ENCODE measurements around the gene SPDEF.

Gene SPDEF

GRCh38 chr6:34526241-34526972 is 29.7 kb downstream of the SPDEF start:
- DNase-seq: no peak

DNA sequence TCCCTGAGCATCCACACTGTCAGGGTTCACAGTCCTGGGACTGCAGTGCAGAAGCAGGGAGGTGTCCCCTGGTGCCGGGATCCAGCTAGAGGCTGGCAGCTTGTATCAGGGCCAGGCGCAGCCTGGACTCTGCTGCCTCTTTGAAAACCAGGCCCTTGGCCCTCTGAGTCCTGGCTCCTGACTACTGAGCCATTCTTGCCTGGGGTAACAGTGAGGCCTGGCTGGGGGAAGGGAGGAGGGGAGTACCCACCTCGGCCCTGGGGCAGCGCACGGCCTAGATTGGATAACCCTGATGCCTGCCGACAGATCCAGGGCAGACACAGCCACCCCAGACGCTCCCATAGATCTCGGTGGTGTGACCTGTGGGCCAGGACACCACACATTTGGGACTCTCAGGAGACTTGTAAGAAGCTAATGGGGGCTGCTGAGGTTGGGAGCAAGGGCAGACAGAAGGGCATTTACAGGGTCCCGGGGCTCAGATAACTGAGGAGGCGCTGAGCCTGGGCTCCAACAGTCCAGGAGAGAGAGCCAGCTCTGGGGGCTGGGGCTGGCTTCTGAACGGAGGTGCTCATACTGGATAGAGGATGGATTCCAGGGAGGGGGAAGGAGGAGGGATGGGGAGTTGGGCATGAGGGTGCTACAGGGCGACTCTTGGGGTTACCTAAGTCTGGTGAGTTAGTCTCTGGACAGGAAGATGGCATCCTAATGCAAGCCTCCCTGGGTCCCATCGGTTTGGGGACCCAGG is 30.5 kb downstream of the SPDEF start:
- no peak for DNase-seq

DNA sequence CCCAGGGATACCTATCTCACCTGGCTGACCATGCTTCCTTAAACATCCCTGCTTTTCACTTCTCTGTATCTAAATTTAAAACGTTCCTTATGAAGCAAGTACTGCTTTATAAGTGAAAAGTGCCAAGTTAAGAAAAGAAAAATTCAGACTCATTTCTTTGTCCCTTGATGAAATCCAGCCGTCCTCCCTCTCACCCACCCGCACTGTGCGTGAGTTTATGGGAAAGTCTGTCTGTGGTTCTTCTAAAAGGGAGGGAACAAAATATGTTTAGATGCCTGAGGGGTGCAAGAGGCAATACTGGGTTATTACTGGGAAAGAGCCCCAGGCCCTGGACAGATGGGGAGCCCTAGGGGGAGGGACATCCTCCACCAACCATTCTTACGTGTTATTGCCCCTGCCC is 31.2 kb downstream of the SPDEF start:
- no peak for DNase-seq

DNA sequence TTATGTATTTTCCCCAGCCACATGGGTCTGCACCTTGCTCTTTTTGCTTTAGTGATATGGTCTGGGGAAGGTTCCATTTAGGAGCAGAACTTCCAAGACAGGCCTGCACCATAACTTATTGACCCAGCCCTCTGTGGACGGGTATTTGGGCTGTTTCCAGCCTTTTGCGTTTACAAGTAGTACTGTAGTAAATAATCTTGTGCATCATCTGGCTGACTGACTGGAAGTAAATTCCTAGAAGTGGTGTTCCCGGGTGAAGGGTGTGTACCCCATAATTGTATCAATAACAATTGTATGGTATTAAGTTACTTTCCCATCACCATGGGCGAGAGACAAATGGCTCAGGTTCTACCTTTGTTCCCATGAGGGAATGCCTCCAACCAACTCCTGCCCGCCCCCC is 31.6 kb downstream of the SPDEF start:
- no peak for DNase-seq

- no peak for DNase-seq
These were observed 32.5 kb downstream of the SPDEF start for GRCh38 chr6:34523441-34524206.

- no peak for DNase-seq
These were observed 33.4 kb downstream of the SPDEF start for GRCh38 chr6:34522761-34523160.

DNA sequence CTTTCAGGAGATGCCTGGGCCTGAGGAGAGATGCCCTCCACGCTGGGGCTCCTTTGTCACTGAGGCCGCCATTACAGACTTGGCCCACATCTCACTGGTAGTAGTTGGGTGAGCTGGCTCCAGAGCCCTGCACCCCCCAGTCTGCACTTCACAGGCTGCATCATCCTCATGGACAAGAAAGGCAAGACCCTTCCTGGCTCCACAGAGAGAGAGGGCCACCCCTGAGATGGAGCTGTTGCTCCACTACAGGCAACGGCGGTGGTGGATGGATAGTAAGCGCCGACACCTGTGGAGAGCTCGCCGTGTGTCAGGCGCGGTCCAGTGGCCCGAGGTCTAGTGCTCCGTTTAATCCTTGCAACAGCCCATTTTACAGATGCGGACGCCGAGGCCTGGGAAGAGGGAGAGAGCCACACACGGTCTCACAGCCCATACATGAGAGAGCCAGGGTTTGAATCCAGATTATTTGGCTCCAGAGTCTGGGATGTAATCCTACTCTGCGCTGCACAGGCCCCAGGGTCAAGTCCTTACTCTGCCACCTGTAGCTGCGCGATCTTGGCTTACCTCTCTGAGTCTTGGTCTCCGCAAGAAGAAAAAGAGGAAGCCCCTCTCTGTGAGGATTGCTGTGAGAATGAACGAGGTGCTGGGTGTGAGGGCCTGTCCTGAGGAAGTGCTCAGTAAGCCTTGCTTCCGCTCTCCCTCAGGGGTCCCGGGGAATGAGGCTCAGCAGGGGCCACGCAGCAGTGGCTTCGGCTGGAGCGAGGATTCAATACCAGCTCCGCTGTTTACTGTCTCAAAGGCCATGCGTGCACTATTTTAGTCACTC is 34.5 kb downstream of the SPDEF start:
- DNase-seq: no peak

GRCh38 chr6:34520645-34521462 is 35.3 kb downstream of the SPDEF start:
- DNase-seq: no peak

DNA sequence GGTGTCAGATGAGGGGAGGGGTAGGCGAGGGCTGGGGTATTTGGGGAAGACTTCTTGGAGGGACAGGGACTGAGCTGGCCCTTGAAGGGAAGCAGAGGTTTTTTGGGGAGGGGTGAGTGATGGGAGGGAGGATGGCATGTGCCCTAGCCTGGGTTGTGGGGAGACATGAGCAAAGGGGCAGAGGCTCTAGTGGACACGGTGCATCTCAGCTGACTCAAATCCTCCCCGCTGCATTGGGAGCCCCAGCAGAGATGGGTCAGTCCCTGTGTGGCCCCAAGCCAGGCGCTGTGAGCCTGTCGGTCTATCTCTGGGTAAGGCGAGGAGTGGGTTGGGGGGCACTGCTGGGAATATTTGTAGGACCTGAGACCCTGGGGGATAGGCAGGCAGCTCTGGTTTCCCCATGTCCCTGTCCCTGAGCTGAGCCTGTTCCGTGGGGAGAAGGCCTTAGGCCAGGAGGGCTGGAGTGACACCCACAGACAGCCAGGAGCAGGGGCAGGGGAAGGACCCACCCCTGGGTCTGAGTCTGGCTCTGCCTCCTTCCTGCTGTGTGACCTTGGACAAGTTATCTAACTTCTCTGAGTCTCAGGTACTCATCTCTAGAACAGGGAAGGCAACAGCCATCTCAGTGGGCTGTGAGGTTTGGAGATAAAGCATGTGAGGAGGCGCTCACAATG is 36.0 kb downstream of the SPDEF start:
- DNase-seq: no peak

DNA sequence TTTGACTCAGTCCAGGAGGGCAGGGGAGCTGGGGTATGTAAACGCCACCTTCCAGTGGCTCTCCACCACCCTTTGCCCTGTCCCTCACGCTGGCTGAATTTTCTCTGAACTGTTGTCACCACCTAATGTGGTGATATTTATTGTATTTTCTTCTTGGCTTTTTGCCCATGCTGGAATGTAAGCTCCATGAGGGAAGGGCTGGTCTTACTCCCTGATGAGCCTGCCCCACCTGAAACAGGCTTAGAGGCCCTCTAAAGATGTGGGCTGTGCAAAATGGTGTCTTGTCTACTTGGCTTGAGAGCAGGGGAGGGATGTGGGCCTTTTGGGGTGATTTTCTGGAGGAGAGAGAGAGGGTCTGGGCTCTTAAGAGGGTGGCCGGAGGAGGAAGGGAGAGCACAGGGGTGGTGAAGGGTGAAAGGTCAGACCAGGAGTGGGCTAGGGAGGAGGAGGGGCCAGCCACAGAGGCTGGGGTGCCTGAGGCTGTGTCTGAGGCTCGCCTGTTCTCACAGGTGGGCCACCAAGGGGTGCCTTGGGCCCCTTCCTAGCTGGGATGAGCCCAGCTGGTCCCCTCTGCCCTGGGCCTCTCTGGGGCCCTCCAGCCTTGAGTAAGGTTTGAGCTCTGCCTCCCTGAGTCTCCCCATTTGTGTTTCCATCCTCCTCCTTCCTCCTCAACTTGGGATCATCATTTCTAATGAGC is 37.3 kb downstream of the SPDEF start:
- DNase-seq: no peak

DNA sequence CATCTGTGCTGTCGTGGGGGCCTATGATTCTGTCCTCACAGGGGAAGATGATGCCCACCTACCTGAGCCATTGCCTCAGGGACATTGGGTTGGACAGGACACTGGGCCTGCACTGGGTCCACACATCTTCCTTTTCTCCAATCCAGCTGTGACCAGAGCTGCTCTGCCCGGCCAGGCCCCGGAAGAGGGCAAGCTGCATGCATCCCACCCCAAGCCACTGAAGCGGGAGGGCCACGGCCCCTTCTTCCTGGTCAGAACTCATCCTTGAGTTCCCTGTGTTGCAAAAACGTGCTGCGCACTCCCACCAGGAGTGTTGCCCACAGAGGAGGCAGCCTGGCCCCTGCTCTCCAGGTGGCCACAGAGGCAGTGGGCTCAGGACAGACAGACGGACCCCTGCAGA is 38.2 kb downstream of the SPDEF start:
- DNase-seq: no peak

GRCh38 chr6:34517461-34517881 is 38.7 kb downstream of the SPDEF start:
- DNase-seq: no peak

GRCh38 chr6:34516391-34517324 is 39.5 kb downstream of the SPDEF start:
- no peak for DNase-seq

GRCh38 chr6:34515473-34516387 is 40.4 kb downstream of the SPDEF start:
- DNase-seq: no peak

DNA sequence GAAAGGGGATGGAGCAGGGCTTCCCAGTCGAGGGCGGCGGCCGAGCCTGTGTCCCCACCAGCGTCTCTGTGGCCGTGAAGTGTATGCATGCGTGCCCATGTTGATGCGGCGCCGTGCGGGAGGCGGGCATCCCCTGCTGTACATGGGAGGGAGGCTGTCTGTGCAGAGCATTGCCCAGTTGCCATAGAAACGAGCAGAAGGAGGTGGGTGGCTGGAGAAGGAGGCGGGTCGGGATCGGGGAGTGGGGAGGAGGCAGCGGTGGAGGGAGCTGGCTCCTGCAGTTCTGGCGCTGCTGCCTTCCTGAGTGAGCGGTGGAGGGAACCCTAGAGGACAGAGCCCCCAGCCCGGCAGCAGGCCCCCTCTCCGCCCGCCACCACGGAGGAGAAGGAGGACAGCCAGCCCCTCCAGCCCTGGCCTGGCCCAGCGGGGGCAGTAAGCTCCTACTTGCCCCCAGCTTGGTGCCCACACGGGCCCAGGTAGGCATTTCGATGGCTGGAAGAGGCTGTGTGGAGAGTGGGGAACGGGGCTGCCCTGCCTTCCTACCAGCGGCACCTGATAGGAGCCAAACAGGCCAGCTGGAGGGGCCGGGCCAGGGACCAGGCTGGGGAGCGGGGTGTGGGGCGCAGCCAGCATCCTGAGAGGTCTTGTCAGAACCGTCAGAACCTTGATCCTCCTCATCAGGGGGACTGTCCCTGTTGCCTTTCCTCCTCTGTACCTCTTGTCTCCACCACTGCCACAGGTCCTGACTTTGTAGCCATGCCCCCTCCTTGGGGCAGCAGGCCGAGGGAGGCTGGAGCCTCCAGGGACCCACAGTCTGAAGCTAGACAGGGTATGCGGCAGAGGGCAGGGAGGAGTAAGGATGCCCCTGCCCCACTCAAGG is 41.3 kb downstream of the SPDEF start:
- no peak for DNase-seq

DNA sequence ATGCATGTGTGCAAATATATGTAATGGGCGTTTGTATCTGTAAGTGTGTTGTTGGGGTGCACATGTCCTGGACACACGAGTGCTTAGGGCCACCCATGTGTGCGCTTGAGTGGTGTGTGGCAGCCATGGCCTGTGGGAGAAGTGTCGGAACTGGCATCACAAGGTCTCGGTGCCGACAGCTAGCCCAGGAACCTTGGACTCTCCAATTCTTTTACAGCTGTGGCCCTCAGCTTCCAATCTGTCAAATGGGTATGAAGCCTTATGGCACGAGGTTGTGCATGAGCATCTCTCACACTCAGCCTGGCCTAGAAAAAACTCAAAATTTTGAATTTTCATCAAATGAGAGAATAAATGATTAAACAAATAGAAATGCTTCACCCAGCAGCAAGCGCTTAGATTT is 42.0 kb downstream of the SPDEF start:
- DNase-seq: no peak

- DNase-seq: no peak
These were observed 42.5 kb downstream of the SPDEF start for GRCh38 chr6:34513646-34514045.

Measured in cortex of kidney (tissue), 1 donor.